GM19238 (cell line): Measurements from ENCODE around the gene GLRB.
"Not testable (repeated sequence)": the region's sequence is repeated elsewhere in the genome, so short reads cannot be mapped to it uniquely, and the experiment has no call there.

Experiments
- DNase-seq: peaks from one replicate; pipeline ENCODE4 v3.0.0; 2011; ENCODE audit warnings: low spot score; ENCODE audit not compliant: insufficient read length

Gene GLRB

GRCh38 chr4:157075811-157076577 lies at the start of gene GLRB:
Gene GLRB (plus strand): TSS chr4:157076150. CDS start chr4:157078025, 1,875 bp downstream.
- no peak for DNase-seq

- DNase-seq = no peak
These were observed 40.5 kb upstream of the GLRB start for GRCh38 chr4:157035471-157035870.

GRCh38 chr4:157040405-157040804 lies 35.5 kb upstream of the GLRB start:
- no peak for DNase-seq

- no peak for DNase-seq
These were observed 32.8 kb upstream of the GLRB start for GRCh38 chr4:157043131-157043530.

GRCh38 chr4:157045507-157046127 lies 30.3 kb upstream of the GLRB start:
- peak; percentile 2 for DNase-seq

GRCh38 chr4:157048248-157048647 lies 27.7 kb upstream of the GLRB start:
- DNase-seq = no peak

GRCh38 chr4:157050561-157050960 lies 25.4 kb upstream of the GLRB start:
- no peak for DNase-seq

GRCh38 chr4:157052429-157053040 lies 23.4 kb upstream of the GLRB start:
- no peak for DNase-seq

GRCh38 chr4:157057218-157057617 lies 18.7 kb upstream of the GLRB start:
- no peak for DNase-seq

- not testable (repeated sequence) for DNase-seq
These were observed 17.1 kb upstream of the GLRB start for GRCh38 chr4:157058899-157059298.

GRCh38 chr4:157072002-157072401 lies 3.9 kb upstream of the GLRB start:
- DNase-seq = no peak

- no peak for DNase-seq
These were observed 549 bp upstream of the GLRB start for GRCh38 chr4:157075401-157075800.

- DNase-seq = no peak
These were observed 613 bp downstream of the GLRB start for GRCh38 chr4:157076578-157076947.

- no peak for DNase-seq
These were observed 3.5 kb downstream of the GLRB start for GRCh38 chr4:157079441-157079840.

GRCh38 chr4:157080605-157081004 lies 4.7 kb downstream of the GLRB start:
- DNase-seq = no peak

GRCh38 chr4:157095716-157096115 lies 19.8 kb downstream of the GLRB start:
- DNase-seq = no peak

GRCh38 chr4:157096439-157096838 lies 20.5 kb downstream of the GLRB start:
- DNase-seq = no peak

GRCh38 chr4:157099506-157099905 lies 23.6 kb downstream of the GLRB start:
- no peak for DNase-seq

- DNase-seq = no peak
These were observed 28.6 kb downstream of the GLRB start for GRCh38 chr4:157104541-157104940.

- no peak for DNase-seq
These were observed 38.7 kb downstream of the GLRB start for GRCh38 chr4:157114671-157115070.

- no peak for DNase-seq
These were observed 39.8 kb downstream of the GLRB start for GRCh38 chr4:157115613-157116335.

- DNase-seq = no peak
These were observed 45.5 kb downstream of the GLRB start for GRCh38 chr4:157121401-157121800.
